Measurements from ENCODE around the gene PLCL2.

Gene PLCL2

DNA sequence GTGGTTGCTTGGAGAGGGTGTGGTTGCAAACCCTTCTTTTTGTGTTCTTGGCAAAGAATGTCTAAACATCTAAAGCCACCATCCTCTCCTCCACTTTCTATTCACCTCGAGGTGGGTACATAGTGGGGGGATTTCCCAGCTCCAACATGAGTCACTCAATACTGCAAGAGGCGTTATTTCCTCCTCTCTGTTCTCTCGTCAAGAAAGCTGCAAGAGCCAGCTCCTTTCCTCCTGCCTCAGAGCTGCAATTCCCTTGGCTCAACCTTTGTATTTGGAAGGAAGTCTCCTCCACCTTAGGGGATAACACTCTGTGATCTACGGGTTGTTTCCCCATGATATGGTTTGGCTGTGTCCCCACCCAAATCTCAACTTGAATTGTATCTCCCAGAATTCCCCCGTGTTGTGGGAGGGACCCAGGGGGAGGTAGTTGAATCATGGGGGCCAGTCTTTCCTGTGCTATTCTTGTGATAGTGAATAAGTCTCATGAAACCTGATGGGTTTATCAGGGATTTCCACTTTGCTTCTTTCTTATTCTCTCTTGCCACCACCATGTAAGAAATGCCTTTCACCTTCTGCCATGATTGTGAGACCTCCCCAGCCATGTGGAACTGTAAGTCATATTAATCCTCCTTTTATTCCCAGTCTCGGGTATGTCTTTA lies 138.4 kb downstream of the PLCL2 start:
- DNase-seq = peak; percentile 72

DNA sequence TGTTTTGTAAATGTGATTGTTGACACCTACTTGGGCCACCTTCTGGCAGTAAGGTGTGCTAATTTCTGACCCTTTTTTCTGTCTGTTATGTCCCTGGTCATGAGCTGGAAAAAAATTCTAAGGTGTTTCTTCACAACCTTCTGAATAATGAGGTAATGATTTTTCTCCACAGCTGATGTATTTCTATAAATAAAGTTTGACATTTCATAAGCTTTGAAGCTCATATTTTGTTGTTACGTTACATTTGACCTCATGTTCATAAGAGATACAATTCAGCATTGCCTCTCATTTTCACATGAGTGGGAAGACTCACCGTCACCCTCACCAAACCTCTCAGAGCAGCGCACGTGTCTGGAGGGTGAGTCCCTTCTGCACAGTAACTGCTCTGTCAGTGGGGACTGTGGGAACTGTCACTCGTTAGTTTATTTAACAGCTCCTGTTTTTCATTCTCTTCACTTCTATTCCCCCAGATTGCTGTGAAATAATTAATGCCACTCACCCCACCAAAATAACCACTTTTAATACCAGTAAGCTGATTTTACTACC lies 140.9 kb downstream of the PLCL2 start:
- no peak for DNase-seq

DNA sequence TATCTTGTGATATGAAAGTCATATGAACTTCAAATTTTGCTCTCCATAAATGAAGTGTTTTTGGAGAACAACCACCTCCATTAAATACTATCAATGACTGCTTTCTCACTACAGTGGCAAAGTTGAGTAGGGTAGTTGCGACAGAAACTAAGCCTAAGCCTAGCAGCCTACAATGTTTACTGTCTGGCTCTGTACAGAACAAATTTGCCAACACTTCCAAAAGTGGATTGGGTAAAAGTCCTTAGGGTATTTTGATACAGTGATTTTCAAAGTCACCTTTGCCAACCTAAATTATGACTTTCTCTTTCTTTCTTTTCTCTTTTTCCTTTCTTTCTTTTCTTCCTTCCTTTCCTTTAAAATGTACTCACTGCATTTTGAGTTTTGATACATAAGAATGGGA lies 142.6 kb downstream of the PLCL2 start:
- DNase-seq = no peak

DNA sequence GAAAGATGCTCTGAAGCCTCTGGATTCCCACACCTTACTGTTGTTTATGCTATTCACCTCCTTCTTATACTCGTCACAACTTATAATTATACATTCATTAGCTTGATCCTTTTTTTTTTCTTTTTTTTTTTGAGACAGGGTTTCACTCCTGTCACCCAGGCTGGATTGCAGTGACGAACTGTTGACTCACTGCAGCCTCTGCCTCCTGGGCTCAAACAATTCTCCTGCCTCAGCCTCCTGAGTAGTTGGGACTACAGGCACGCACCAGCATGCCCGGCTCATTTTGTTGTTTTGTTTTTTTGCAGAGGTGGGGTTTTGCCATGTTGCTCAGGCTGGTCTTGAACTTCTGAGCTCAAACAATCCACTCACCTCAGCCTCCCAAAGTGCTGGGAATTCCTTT lies 143.6 kb downstream of the PLCL2 start:
- DNase-seq = no peak

DNA sequence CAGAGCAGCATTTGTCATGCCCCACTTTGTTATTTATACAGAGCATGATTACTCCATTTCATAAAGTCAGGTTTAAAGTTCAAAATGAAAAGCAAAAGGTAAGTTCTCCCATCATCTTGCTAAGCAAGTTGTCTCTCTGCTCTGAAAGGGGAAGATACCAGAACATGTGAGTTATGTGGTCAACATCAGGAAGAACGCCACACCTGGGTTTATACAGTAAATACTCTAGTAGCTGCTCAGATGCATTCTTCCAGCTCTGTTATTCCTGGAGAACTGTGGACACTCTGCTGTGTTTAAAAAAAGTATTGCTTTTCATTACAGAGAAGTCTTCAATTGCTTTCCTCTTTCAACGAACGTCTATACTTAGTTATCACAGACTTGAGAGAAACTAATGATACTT lies 145.7 kb downstream of the PLCL2 start:
- DNase-seq = no peak

DNA sequence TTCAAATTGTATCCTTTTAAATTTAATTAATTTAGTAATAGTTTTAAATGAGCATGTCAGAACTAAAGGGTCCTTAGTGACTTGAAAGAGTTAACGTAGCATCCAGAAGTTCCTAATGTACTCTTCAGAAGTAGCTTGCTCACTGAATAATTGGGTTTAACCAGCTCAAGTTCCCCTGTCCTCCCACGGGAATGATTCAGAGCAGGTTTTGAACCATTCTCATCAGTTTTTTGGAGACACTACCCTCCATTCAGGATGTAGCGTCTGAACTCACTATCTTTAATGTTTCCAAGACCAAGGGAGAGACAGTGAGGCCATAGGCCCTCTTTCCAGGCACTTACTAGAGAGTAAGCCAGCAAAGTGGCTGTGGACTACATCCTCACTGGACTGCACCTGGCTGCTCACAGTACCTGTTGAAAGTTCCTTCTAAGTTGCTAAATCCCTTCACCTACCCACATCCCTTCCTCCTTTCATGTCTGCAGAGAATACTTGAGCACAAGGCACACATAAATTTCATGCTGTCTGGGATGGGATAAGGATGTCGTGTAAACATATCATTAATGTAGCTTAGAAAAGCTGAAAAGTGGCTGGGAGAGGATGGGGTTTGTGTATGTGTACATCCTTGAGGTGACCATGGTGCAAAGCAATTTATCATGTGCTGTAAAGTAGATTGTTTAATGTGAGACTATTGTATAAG lies 146.3 kb downstream of the PLCL2 start:
- DNase-seq = no peak

DNA sequence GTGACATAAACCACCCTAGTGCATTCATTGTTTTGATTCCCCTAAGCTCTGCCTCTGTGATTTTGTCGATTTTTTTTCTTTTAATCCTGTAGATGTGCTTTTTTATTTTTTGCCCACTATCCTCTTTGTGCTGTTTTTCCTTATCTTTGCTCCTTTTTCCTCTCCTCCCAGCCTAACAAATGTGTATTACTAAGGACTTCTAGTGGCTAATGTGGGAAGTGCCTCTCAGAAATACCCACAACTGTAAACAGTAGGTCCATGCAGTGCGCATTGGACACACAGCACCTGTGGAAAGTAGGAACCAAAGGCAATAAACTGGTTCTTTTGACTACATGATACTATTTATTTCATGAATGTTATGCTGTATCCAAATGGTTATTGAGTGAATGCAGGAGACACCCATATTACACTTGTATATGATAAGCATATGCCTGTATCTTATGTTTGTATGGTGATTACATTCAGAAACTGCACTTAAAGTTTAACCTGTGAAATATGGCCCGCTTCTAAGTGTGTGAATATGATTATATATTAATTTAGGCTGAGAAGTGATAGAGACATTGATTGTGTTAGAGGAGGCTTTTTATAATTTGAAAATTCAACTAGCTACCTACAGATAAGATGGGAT lies 147.8 kb downstream of the PLCL2 start:
- DNase-seq = no peak

DNA sequence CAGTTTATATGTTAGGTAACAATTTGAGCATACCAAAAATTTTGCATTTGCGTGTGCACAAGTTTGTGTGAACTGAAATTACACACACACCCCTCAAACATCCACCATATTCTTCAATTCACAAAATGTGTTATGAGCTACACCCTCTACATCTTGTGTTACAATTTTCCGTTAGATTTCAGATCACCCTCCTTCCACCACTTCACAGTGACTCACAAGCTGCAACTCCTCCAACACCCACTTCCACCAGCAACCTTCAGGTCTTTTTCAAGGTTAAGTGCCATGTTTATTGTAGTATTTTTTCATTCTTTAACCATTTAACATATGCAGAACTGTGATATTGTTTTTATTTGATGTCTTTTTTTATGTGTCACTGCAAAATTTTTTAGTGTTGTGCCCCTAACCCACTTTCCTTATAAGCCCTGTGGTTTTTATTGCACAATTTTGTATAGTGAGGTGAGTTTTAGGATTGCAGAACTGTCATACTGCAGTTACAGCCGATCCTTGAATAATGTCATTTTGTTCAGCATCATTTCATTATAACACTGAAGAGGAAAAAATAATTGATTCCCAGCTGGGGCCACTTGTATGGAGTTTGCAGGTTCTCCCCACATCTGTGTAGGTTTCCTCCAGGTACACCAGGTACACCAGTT lies 148.9 kb downstream of the PLCL2 start:
- DNase-seq = no peak

DNA sequence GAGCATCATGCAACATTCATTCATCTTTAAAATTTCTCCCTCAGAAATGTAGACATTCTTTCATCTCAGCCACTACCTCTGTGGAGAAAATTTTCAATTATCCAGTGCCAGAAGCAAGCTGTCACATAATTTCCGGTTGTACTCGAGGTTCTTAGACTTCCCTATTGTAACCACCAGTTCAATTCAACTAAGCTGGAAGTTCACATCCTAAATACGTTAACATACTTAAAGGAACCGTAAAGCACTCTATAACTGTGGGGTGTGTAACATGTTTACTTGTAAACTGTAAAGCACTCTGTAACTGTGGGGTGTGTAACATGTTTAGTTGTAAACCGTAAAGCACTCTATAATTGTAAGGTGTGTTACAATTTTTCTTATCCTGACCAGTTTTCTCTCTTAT lies 150.3 kb downstream of the PLCL2 start:
- DNase-seq = no peak

DNA sequence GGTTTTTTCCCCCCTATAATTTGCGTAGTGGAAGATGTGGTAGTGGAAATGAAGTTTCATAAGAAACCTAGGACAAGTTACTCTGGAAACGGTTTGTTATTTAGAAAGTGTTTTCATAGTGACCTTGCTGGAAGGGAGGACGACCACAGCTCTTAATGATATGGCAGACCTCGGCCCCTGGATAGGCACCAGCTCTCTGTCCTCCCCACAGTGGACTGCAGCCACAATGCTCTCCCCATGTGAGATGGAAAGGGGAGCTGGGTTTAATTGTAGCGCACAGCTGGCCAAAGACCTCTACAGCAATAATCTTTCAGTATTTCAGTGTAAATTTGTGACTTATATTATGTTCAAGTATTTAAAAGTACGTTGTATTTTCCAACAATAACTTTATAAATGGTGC lies 151.2 kb downstream of the PLCL2 start:
- no peak for DNase-seq

DNA sequence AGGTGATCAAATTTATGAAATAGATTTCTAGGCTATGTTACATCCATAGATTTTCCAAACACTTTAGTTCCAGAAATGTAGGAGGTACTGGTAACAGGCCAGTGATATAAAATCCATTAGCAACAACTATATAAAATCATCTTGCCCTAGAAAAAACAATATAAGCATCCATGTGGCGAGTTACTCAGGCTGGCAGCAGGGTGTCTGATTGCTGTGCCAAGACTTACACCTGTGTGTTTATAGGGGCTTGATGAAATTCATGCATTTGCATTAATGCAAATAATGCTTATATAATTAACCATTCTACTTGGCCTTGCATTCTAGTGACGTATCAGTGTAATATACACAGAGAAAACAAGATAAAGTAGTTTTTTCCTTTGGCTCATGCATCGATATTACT lies 153.4 kb downstream of the PLCL2 start:
- DNase-seq = no peak

DNA sequence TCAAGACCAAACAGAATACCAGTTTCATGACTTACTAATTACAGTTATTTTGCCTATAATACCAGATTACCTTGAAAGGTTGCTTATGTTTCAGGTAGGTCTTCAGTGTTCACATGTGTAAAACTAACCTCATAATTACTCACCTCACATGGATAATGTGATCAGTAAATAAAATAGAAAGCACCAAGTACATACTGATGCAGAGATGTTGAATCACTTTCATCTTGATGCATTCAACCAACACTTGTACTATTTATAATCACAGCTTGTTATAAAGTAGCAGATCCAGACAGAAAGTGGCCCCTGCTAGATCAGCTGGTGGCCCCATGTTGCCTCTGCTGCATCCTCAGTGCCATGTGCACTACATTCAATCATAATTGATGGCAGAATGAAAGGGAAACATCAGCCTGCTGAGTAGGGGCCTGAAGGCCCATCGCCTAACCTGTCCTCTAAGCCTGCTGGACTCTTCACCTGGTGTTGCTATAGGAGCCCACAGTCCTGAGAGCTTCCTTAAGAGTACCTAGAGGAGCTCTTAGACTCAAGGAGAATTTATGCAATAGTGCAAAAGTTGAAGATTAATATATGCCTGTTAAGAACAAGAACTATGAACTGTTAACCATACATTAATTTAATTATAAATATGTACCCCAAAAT lies 154.3 kb downstream of the PLCL2 start:
- no peak for DNase-seq

DNA sequence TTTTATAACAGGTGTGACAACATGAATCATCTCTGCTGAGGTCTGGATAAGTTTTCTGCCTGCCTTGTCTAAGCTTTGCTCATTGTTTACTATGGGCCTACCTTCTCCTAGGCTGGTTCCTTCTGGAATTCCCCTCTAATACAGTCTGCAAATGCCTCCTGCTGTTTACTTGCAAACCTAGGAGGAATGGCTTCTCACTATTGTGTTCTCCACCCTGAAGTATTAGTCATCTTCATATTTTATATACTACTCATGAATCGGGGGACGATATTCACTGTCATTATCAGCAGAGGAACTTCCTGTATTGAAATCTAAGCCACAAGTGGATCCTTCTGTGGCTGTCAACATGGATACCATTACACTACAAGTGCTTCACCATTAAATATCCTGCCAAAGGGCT lies 154.8 kb downstream of the PLCL2 start:
- DNase-seq = no peak

DNA sequence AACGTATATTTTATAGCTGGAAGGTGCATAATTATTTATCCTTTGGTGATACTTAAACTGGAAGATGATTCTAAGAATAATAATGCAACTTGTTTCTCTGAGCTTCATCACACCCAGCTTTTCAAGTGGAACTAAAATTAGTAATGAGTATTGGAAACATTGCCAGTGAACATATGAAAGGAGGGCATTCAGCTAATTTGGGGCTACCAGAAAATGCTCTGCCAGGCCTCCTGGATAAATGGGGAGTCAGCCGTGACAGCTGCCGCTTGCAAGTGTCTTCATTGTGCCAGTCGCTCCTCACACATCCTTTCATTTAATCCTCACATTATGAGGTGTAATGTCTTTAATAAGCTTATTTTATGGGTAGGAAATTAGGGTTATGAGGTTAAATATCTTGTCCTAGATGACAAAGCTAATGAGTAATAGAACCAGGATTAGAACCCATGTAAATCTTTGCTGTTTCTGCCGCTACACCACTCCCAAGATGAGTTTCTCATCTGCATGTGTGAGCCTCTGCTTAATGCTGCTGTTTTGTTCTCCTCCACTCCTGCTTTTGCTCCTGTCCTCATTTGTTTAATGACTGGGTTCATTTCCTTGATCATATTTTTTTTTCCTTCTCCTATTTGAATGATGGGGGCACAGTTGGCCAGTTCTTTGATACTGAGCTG lies 155.7 kb downstream of the PLCL2 start:
- no peak for DNase-seq

DNA sequence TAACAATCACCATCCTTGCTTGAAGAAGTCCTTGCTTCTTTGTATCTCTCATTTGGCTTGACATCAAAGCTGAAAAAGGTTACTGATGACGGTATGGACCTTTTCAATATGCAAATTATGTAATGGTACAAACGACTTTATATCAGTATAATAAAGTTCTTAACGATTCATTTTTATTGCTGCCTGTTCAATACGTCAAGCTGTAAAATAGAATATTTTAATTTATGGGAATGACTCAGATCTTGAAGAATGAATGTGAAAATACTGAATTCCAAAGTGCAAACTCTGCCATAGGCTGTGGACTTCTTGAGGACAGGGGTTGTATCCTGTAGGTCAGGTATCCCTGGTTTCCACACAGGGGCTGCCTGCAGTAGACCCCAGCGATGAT lies 156.2 kb downstream of the PLCL2 start:
- DNase-seq = no peak

DNA sequence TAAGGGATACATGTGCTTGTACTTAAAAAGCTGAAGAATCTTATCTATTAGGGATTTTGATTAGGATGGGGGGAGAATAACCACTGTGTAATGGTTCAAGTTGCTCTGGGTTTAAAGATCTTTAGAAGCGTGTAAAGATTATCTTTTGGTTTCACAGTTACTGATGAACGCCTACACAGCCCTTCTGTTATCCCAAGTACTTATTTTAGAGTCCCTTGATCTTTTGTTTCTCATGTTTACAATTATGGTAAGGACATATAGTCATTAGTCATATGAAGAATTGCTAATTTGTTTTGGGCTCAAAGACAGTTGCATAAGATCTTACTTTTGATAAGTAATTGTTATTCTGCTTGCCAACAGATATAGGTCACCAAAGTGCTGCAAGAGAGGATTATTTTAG lies 160.1 kb downstream of the PLCL2 start:
- DNase-seq = peak; percentile 33

DNA sequence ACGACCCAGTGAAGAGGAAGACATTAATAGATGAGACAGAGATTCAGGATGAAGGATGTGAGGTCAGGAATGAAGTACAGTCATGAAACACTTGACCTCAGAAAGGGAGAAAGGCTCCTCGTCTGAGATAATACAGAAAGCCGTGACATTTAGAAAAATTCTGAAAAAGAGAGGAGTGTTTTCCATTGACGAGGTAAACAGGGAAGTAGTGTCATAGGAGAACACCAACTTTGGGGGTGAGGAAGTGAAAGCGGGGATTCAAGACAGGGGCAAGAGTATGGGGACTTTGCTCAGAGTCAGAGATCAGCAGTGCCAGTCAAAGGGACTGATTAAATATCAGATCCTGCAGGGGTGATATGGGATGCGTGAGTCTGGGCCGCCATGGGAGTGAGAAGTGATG lies 160.9 kb downstream of the PLCL2 start:
- DNase-seq = no peak

DNA sequence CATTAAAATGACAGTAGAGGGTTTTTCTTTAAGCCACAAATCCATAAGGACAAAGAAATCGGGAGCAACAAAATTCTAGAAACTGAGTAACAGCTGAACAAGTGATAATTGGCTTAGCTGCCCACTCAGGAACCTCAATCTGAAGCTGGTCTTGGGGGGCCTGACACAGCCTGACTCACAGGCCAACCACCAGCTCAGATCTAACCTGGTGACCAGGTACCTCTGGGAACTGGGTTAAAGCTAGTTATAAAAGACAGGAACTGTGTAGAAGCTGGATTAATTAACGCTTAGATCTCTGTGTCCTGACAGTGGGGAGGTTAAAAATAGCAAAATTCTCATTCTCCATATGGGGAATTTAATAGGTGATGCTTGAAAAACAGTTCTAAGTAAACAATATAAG lies 161.9 kb downstream of the PLCL2 start:
- DNase-seq = no peak

DNA sequence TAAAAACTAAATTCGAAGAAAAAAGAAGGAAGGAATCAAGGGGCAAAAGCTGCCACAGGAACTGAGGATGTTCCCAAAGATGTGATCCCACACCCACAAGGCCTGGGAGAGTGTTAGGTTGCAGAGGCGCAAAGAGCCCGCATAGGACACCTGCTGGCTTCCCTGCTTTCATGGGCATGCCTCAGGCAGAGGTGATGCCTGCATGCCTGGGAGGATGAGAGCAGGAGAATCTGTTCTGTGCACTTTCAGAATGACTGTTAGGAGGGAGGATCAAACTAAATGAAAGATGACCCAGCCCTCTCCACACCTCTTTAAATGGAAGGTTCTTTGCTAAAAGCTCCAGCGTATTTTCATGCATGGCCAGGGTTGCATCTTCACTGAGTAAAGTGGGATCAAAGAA lies 162.4 kb downstream of the PLCL2 start:
- peak; percentile 41 for DNase-seq

DNA sequence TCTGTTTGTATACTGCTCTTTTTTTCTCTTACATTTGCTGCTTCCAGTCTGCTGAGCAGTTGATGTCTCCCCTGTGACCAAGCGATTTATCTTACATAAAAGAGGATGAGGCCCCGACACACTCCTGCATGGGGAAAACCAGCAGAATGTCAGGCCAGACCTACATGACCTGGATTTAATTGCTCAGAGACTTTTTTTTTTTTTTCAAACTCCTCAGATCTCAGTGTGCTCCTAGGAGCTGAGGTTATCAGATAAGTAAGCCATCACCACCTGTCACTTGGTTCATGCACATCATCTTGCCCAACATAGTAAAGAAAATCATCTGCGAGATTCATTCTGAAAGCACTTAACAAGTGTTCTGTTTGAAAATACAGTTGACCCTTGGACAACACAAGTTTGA lies 163.1 kb downstream of the PLCL2 start:
- no peak for DNase-seq

DNA sequence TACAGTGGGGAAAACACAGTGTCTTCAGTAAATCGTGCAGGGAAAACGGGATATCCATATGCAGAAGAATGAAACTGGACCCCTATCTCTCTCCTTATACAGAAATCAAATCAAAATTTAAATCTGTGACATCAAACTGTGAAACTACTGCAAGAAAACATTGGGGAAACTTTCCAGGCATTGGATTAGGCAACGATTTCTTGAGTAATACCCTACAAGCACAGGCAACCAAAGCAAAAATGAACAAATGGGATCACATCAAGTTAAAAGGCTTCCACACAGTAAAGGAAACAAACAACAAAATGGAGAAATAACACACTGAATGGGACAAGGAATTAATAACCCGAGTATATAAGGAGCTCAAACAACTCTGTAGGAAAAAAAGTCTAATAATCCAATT lies 165.3 kb downstream of the PLCL2 start:
- no peak for DNase-seq

DNA sequence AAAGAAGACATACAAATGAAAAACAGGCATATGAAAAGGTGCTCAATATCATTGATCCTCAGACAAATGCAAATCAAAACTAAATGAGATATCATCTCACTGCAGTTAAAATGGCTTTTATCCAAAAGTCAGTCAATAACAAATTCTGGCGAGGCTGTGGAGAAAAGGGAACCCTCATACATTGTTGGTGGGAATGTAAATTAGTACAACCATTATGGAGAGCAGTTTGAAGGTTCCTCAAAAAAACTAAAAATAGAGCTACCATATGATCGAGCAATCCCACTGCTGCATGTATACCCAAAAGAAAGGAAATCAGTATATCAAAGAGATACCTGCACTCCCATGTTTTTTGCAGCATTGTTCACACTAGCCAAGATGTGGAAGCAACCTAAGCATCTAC lies 165.8 kb downstream of the PLCL2 start:
- no peak for DNase-seq

DNA sequence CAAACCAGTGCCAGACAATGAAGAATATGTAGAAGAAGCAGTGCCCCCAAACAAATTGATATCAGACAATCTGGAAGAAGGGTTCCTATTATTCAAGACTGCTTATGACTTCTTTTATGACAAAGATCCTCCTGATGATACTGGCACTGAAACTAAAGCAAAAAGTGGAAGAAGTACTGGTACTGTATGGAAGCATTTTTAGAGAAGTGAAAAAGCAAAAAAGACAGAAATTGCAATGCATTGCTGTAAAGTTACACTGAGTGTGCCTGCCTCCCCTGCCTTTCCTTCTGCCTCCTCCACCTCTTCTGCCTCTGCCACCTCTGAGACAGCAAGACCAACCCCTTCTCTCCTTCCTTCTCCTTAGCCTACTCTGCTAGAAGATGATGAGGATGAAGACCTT lies 167.6 kb downstream of the PLCL2 start:
- DNase-seq = no peak

All from activated CD4-positive, alpha-beta T cell treated with anti-CD3 and anti-CD28 coated beads, Interleukin-2, Interleukin-6, amounts not matched to agents 100 ng/mL and 50 ng/mL, durations not matched to agents 16 hours and 8 hours (primary cell).